H9 (cell line): ENCODE measurements around the gene NTSR1. TPM values are rescaled to one million over a fixed set of nuclear protein-coding genes. Genes with fewer than 3 reads are reported as not detected.

ENCODE experiments used
- DNase-seq: peaks from one replicate; pipeline ENCODE4 v3.0.0-alpha.2; 2017
- H2AFZ ChIP-seq: one replicate; pipeline ENCODE4 v1.6.1; 2013; ENCODE audit warnings: mild to moderate bottlenecking, low read length, control low read depth, moderate library complexity
- H2AK5ac ChIP-seq: 2 replicates; pipeline ENCODE4 v1.6.1; 2013; ENCODE audit warnings: low read length, control low read depth, mixed read lengths; ENCODE audit not compliant: insufficient read length
- H2BK120ac ChIP-seq: one replicate; pipeline ENCODE4 v1.6.1; 2013; ENCODE audit warnings: low read depth, mild to moderate bottlenecking, low read length, control low read depth, inconsistent platforms; ENCODE audit not compliant: poor library complexity, severe bottlenecking
- H2BK12ac ChIP-seq: 2 replicates; pipeline ENCODE4 v1.6.1; 2013; ENCODE audit warnings: low read length, control low read depth, mixed read lengths, low read depth; ENCODE audit not compliant: insufficient read length
- H2BK15ac ChIP-seq: 2 replicates; pipeline ENCODE4 v1.6.1; 2013; ENCODE audit warnings: low read depth, low read length, control low read depth
- H2BK20ac ChIP-seq: one replicate; pipeline ENCODE4 v1.6.1; 2013; ENCODE audit warnings: low read depth, mild to moderate bottlenecking, low read length, control low read depth, inconsistent platforms; ENCODE audit not compliant: poor library complexity, severe bottlenecking
- H2BK5ac ChIP-seq: 2 replicates; pipeline ENCODE4 v1.6.1; 2013; ENCODE audit warnings: low read length, control low read depth, mixed read lengths; ENCODE audit not compliant: insufficient read length
- H3K14ac ChIP-seq: 2 replicates; pipeline ENCODE4 v1.6.1; 2013; ENCODE audit warnings: low read length, control low read depth; ENCODE audit not compliant: insufficient read depth
- H3K18ac ChIP-seq: 2 replicates; pipeline ENCODE4 v1.6.1; 2013; ENCODE audit warnings: low read depth, mild to moderate bottlenecking, mixed read lengths, low read length, control low read depth; ENCODE audit not compliant: insufficient read length
- H3K23ac ChIP-seq: 2 replicates; pipeline ENCODE4 v1.6.1; 2013; ENCODE audit warnings: low read length, control low read depth, mixed read lengths, low read depth; ENCODE audit not compliant: insufficient read length
- H3K23me2 ChIP-seq: 2 replicates; pipeline ENCODE4 v1.6.1; 2013; ENCODE audit warnings: low read depth, mild to moderate bottlenecking, mixed read lengths, low read length, control low read depth; ENCODE audit not compliant: insufficient read length, poor library complexity, severe bottlenecking
- H3K27ac ChIP-seq: 2 replicates; pipeline ENCODE4 v1.5.1; 2013; ENCODE audit warnings: low read length, control low read depth, mixed read lengths, low read depth; ENCODE audit not compliant: insufficient read length
- H3K27me3 ChIP-seq: 2 replicates; pipeline ENCODE4 v1.6.1; 2013; ENCODE audit warnings: low read length, control low read depth, inconsistent platforms; ENCODE audit not compliant: insufficient read depth
- H3K4ac ChIP-seq: 2 replicates; pipeline ENCODE4 v1.6.1; 2013; ENCODE audit warnings: low read depth, mild to moderate bottlenecking, control low read depth, inconsistent platforms, low read length, moderate library complexity
- H3K4me1 ChIP-seq: 2 replicates; pipeline ENCODE4 v1.6.1; 2013; ENCODE audit warnings: low read length, control low read depth, inconsistent platforms; ENCODE audit not compliant: insufficient read depth
- H3K4me2 ChIP-seq: 2 replicates; pipeline ENCODE4 v1.6.1; 2013; ENCODE audit warnings: low read length, control low read depth, mixed read lengths; ENCODE audit not compliant: insufficient read length, insufficient read depth
- H3K56ac ChIP-seq: 2 replicates; pipeline ENCODE4 v1.6.1; 2013; ENCODE audit warnings: low read depth, mild to moderate bottlenecking, mixed read lengths, low read length, control low read depth; ENCODE audit not compliant: insufficient read length
- H3K79me1 ChIP-seq: 2 replicates; pipeline ENCODE4 v1.6.1; 2013; ENCODE audit warnings: low read depth, mild to moderate bottlenecking, moderate library complexity, low read length, control low read depth, inconsistent platforms; ENCODE audit not compliant: insufficient read depth, poor library complexity, severe bottlenecking
- H3K79me2 ChIP-seq: 2 replicates; pipeline ENCODE4 v1.6.1; 2013; ENCODE audit warnings: low read length, control low read depth, inconsistent platforms; ENCODE audit not compliant: insufficient read depth
- H3K9ac ChIP-seq: 2 replicates; pipeline ENCODE4 v1.6.1; 2013; ENCODE audit warnings: low read length, control low read depth, mixed read lengths; ENCODE audit not compliant: insufficient read length; ENCODE audit errors: extremely low read depth
- H3K9me3 ChIP-seq: one replicate; pipeline ENCODE4 v1.6.1; 2013; ENCODE audit warnings: low read depth, low read length, inconsistent platforms; ENCODE audit not compliant: control insufficient read depth
- H3T11ph ChIP-seq: one replicate; pipeline ENCODE4 v1.6.1; 2013; ENCODE audit warnings: mild to moderate bottlenecking, low read length, control low read depth, inconsistent platforms
- H4K20me1 ChIP-seq: one replicate; pipeline ENCODE4 v1.6.1; 2013; ENCODE audit not compliant: control insufficient read depth, insufficient read length, insufficient read depth
- H4K5ac ChIP-seq: 2 replicates; pipeline ENCODE4 v1.6.1; 2013; ENCODE audit warnings: low read depth, mild to moderate bottlenecking, mixed read lengths, low read length, control low read depth; ENCODE audit not compliant: insufficient read length
- H4K8ac ChIP-seq: replicated peaks from 2 replicates; pipeline ENCODE4 v1.6.1; 2013; ENCODE audit warnings: low read length, control low read depth, mixed read lengths, low read depth; ENCODE audit not compliant: insufficient read length
- H4K91ac ChIP-seq: 2 replicates; pipeline ENCODE4 v1.6.1; 2013; ENCODE audit warnings: low read depth, mild to moderate bottlenecking, moderate library complexity, mixed read lengths, low read length, control low read depth; ENCODE audit not compliant: insufficient read length
- H3K27ac Mint-ChIP-seq, 3 experiments: 2 replicates in 2 of 3; 3 replicates in 1 of 3; pipeline ENCODE4 v1.8.0; 2020 to 2021; ENCODE audit warnings: mixed read lengths in 3 of 3, mild to moderate bottlenecking in 1 of 3, moderate library complexity in 1 of 3
- H3K27me3 Mint-ChIP-seq: 2 replicates; pipeline ENCODE4 v1.8.0; 2021; ENCODE audit warnings: low read depth, mild to moderate bottlenecking, moderate library complexity, mixed read lengths
- H3K36me3 Mint-ChIP-seq, 3 experiments: 2 replicates in 2 of 3; 3 replicates in 1 of 3; pipeline ENCODE4 v1.8.0; 2020 to 2021; ENCODE audit warnings: low read depth in 3 of 3, mixed read lengths in 3 of 3; ENCODE audit not compliant: insufficient read depth in 1 of 3
- H3K4me1 Mint-ChIP-seq, 2 experiments: 2 replicates each; pipeline ENCODE4 v1.8.0; 2020; ENCODE audit warnings: mixed read lengths in 2 of 2
- H3K4me3 Mint-ChIP-seq, 2 experiments: 2 replicates in 1 of 2; 3 replicates in 1 of 2; pipeline ENCODE4 v1.8.0; 2020 to 2021; ENCODE audit warnings: mild to moderate bottlenecking in 2 of 2, mixed read lengths in 2 of 2, moderate library complexity in 1 of 2
- H3K9me3 Mint-ChIP-seq, 2 experiments: 2 replicates in 1 of 2; 3 replicates in 1 of 2; pipeline ENCODE4 v1.8.0; 2020; ENCODE audit warnings: mild to moderate bottlenecking in 2 of 2, mixed read lengths in 2 of 2, moderate library complexity in 1 of 2
- CTCF ChIP-seq: fragments of 200-600 bp; sonication (generic); conservative IDR thresholded peaks from 3 replicates; pipeline ENCODE4 v1.8.0; 2021; ENCODE audit warnings: antibody characterized with exemption, mild to moderate bottlenecking
- WGBS: extraction: QIAGEN DNeasy Blood & Tissue Kit; methylation state at CpG from one replicate; pipeline ENCODE4 v1.1.7; 2013; ENCODE audit warnings: missing lambda C conversion rate, low lambda C conversion rate, mixed read lengths; ENCODE audit not compliant: insufficient read length; ENCODE audit errors: extremely low coverage; 5-methylcytosine and 5-hydroxymethylcytosine counted together
- total RNA-seq: library from RNA; stranded (reverse); gene quantifications from 2 replicates; pipeline ENCODE4 v1.2.1, GENCODE V29; 2021

Gene NTSR1
- total RNA-seq, 1 experiment from 2014 or later: 0.11 TPM

GRCh38 chr20:62725596-62726268 is 17.1 kb downstream of the NTSR1 start:
- Histone ChIP-seq H3K27ac (no peak overlapping the region), H3K4me2 (no peak overlapping the region), H3K4me1 (no peaks in the 10 kb centered on the region), H2AFZ (no peak overlapping the region), H2BK5ac (no peak overlapping the region), H3K9ac (no peak overlapping the region), H3K79me1 (no peaks in the 10 kb centered on the region), H3K23ac (no peak overlapping the region), H3K4ac (no peak overlapping the region), H2BK15ac (no peak overlapping the region), H4K5ac (no peak overlapping the region), H3K23me2 (no peaks in the 10 kb centered on the region), H3K56ac (no peak overlapping the region), H3K27me3 (no peaks in the 10 kb centered on the region), H4K20me1 (no peaks in the 10 kb centered on the region), H4K8ac (no peak overlapping the region), H3K14ac (no peak overlapping the region; the same call in 1 of the 2 replicates), H4K91ac (no peak overlapping the region), H3T11ph (no peak overlapping the region), H2BK12ac (no peak overlapping the region), H2AK5ac (no peak overlapping the region), H3K9me3 (peaks cover 4% of the 10 kb centered on the region), H3K79me2 (no peaks in the 10 kb centered on the region), H3K18ac (no peak overlapping the region), H2BK20ac (no peak overlapping the region), H2BK120ac (no peak overlapping the region)
- H3K4me3 Mint-ChIP-seq: no peak overlapping the region
- peaks cover 14 to 16% of the 10 kb centered on the region in 2 experiments for H3K9me3 Mint-ChIP-seq
- H3K36me3 Mint-ChIP-seq: peaks cover 0 to 14% (median 4%) of the 10 kb centered on the region in 3 experiments; a peak in 4 of 7 replicates
- WGBS: no CpG with 5 or more reads among the region's 15 CpGs
- DNase-seq: no peak
- H3K27ac Mint-ChIP-seq: no peak overlapping the region
- TF ChIP-seq CTCF: no peak
- H3K27me3 Mint-ChIP-seq: peaks cover 31% of the 10 kb centered on the region
- H3K4me1 Mint-ChIP-seq: no peaks in the 10 kb centered on the region
